Loucy (cell line): ENCODE results near the gene GMPPB.

Experiments
- EZH2phosphoT487 ChIP-seq: fragments of 200-600 bp; IDR thresholded peaks from 2 replicates; pipeline ENCODE4 v1.6.1; 2018; ENCODE audit warnings: antibody characterized with exemption, mild to moderate bottlenecking, moderate library complexity, borderline replicate concordance
- TF ChIP-seq, protein P1 (sequence below): fragments of 200-600 bp; sonication (generic); conservative IDR thresholded peaks from 2 replicates; pipeline ENCODE4 v1.5.1; 2014; ENCODE audit warnings: mild to moderate bottlenecking, antibody characterized with exemption, low read length

DNA sequence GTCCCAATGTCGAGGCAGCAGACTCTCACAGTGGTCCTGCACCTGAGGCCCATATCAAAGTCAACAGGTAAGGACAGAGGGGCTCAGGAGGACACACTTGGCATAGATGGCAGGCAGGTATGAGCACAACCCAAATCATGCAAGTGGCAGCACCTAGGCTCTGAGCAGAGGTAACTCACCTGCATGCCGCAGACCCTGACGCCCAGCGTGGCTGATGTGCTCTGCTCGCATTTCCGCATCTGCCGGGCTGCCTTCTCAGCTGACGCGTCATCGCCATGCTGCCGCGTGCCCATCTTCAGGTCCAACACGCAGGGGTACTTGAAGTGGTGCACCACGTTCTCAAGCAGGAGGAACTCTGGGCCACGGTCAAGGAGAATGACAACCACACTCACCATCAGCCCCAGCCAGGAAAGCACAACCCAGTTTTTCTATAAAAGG lies 4.2 kb upstream of the GMPPB start:
- TF ChIP-seq, protein P1, sequence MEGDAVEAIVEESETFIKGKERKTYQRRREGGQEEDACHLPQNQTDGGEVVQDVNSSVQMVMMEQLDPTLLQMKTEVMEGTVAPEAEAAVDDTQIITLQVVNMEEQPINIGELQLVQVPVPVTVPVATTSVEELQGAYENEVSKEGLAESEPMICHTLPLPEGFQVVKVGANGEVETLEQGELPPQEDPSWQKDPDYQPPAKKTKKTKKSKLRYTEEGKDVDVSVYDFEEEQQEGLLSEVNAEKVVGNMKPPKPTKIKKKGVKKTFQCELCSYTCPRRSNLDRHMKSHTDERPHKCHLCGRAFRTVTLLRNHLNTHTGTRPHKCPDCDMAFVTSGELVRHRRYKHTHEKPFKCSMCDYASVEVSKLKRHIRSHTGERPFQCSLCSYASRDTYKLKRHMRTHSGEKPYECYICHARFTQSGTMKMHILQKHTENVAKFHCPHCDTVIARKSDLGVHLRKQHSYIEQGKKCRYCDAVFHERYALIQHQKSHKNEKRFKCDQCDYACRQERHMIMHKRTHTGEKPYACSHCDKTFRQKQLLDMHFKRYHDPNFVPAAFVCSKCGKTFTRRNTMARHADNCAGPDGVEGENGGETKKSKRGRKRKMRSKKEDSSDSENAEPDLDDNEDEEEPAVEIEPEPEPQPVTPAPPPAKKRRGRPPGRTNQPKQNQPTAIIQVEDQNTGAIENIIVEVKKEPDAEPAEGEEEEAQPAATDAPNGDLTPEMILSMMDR = no peak
- TF ChIP-seq EZH2phosphoT487 = no peak
